PC-3 (cell line): ENCODE results near the gene APCDD1L. TPM values are rescaled to one million over a fixed set of nuclear protein-coding genes. Genes with fewer than 3 reads are reported as not detected.
A peak's percentile ranks its signal among the peaks of the same experiment; 100 is the strongest.

ENCODE experiments used
- ATAC-seq: fragments of 200-7000 bp; cut with Tn5 transposase; 2 replicates; pipeline ENCODE4 v1.9.1; 2020; ENCODE audit warnings: mild to moderate bottlenecking, moderate library complexity
- BruUV-seq: library from RNA; stranded (reverse); fragments of 400-500 nt; replicated peaks from 2 replicates; lab custom pipeline; 2021; lab: Mats Ljungman, UMichigan
- CTCF ChIA-PET: fragments of 300-600 bp; sonication (Branson Sonifier 250); formaldehyde crosslinking; loops from one replicate; lab custom pipeline; 2022; ENCODE audit warnings: antibody characterized with exemption; lab: Charles Lee
- POLR2A ChIA-PET: fragments of 300-600 bp; sonication (Branson Sonifier 250); formaldehyde crosslinking; loops from one replicate; lab custom pipeline; 2022; ENCODE audit warnings: antibody characterized with exemption; ENCODE audit not compliant: unreplicated experiment; lab: Charles Lee
- DNase-seq: peaks from one replicate; pipeline ENCODE4 v3.0.0-alpha.2; 2015
- H2AFZ ChIP-seq: fragments of 300-600 bp; sonication (generic); 2 replicates; pipeline ENCODE4 v1.6.0; 2016; ENCODE audit warnings: antibody characterized with exemption, low read length
- H3F3A ChIP-seq: fragments of 300-600 bp; sonication (generic); one replicate; pipeline ENCODE4 v1.6.0; 2017; ENCODE audit warnings: antibody characterized with exemption, low read length, control low read depth, mild to moderate bottlenecking; ENCODE audit not compliant: unreplicated experiment
- H3K27ac ChIP-seq: fragments of 300-600 bp; sonication (generic); 2 replicates; pipeline ENCODE4 v1.5.1; 2016; ENCODE audit warnings: mild to moderate bottlenecking, low read length
- H3K27me3 ChIP-seq: fragments of 300-600 bp; sonication (generic); 2 replicates; pipeline ENCODE4 v1.6.1; 2016; ENCODE audit warnings: low read length, mixed read lengths
- H3K36me3 ChIP-seq: fragments of 300-600 bp; sonication (generic); 2 replicates; pipeline ENCODE4 v1.6.1; 2016; ENCODE audit warnings: low read depth, mixed run types, low read length, mixed read lengths
- H3K4me1 ChIP-seq: fragments of 300-600 bp; sonication (generic); 2 replicates; pipeline ENCODE4 v1.5.1; 2016; ENCODE audit warnings: low read length; ENCODE audit not compliant: insufficient read depth
- H3K4me2 ChIP-seq: fragments of 300-600 bp; sonication (generic); 2 replicates; pipeline ENCODE4 v1.6.0; 2016; ENCODE audit warnings: low read length
- H3K4me3 ChIP-seq: fragments of 300-600 bp; sonication (generic); 2 replicates; pipeline ENCODE4 v1.5.1; 2016; ENCODE audit warnings: mild to moderate bottlenecking, low read length, mixed read lengths
- H3K79me2 ChIP-seq: fragments of 300-600 bp; sonication (generic); 2 replicates; pipeline ENCODE4 v1.6.1; 2017; ENCODE audit warnings: low read length, mixed read lengths
- H3K9ac ChIP-seq: fragments of 300-600 bp; sonication (generic); 2 replicates; pipeline ENCODE4 v1.6.0; 2016; ENCODE audit warnings: mild to moderate bottlenecking, low read length
- H3K9me2 ChIP-seq: fragments of 300-600 bp; sonication (generic); replicated peaks from 2 replicates; pipeline ENCODE4 v1.6.1; 2016; ENCODE audit warnings: mixed run types, low read length, mixed read lengths
- H3K9me3 ChIP-seq: fragments of 300-600 bp; sonication (generic); 2 replicates; pipeline ENCODE4 v1.6.1; 2016; ENCODE audit warnings: low read length, mixed read lengths
- H4K20me1 ChIP-seq: fragments of 300-600 bp; sonication (generic); 2 replicates; pipeline ENCODE4 v1.6.1; 2016; ENCODE audit warnings: low read length, mixed read lengths
- CTCF ChIP-seq: fragments of 300-600 bp; sonication (generic); conservative IDR thresholded peaks from 2 replicates; pipeline ENCODE4 v1.5.1; 2017; ENCODE audit warnings: antibody characterized with exemption, low read depth, mild to moderate bottlenecking, low read length
- EZH2 ChIP-seq: fragments of 300-600 bp; sonication (generic); IDR thresholded peaks from one replicate; pipeline ENCODE4 v1.6.1; 2017; ENCODE audit warnings: antibody characterized with exemption, mild to moderate bottlenecking, low read length; ENCODE audit not compliant: unreplicated experiment
- EZH2phosphoT487 ChIP-seq: fragments of 300-600 bp; sonication (generic); IDR thresholded peaks from 2 replicates; pipeline ENCODE4 v1.6.1; 2018; ENCODE audit warnings: mild to moderate bottlenecking, antibody characterized with exemption, low read length, borderline replicate concordance
- intact Hi-C: fragments of 100-400 bp; cut with micrococcal nuclease; formaldehyde crosslinking; loops from 2 replicates; pipeline ENCODE4 v1.9.0; 2023
- total RNA-seq: library from RNA; depleted of rRNA; stranded (reverse); fragments of >200 nt; gene quantifications from 2 replicates; pipeline ENCODE4 v1.2.3, GENCODE V29; 2014

APCDD1L gene
- total RNA-seq, 1 experiment from 2014 or later = 2.0 TPM

- CTCF ChIA-PET = no interaction called here
These were observed 66.2 kb downstream of the APCDD1L start for GRCh38 chr20:58448958-58449357.

GRCh38 chr20:58447511-58448391 lies 67.4 kb downstream of the APCDD1L start:
- Histone ChIP-seq H3K9me2 (no peaks in the 10 kb centered on the region), H3F3A (no peaks in the 10 kb centered on the region), H3K9me3 (no peaks in the 10 kb centered on the region), H3K27me3 (no peaks in the 10 kb centered on the region), H3K27ac (no peak overlapping the region), H3K79me2 (no peaks in the 10 kb centered on the region), H3K4me3 (no peak overlapping the region), H4K20me1 (no peaks in the 10 kb centered on the region), H3K36me3 (peaks cover 30% of the 10 kb centered on the region), H3K4me1 (no peaks in the 10 kb centered on the region), H2AFZ (no peak overlapping the region), H3K9ac (no peak overlapping the region), H3K4me2 (no peak overlapping the region)
- ATAC-seq = peak; percentile 87
- TF ChIP-seq EZH2 (no peak), CTCF (peak; percentile 96)
- peak; percentile 86 for DNase-seq
- ChIA-PET POLR2A (no interaction called here), CTCF (interaction anchor here (0.5 to 0.6 kb wide), 4 partner anchors 83 to 212 kb away, joined by 3 to 6 read pairs (median 4); no protein-coding TSS in a partner anchor)
- no TSS peak for BruUV-seq
- intact Hi-C loops = loop anchor here (1.0 to 10.0 kb wide), 5 partner anchors 41 to 210 kb away; partner anchors contain the start of gene VAPB

More at GRCh38 chr20:58448958-58449357, 66.2 kb downstream of the APCDD1L start:
- H4K20me1 ChIP-seq = no peaks in the 10 kb centered on the region
- H3K79me2 ChIP-seq = no peaks in the 10 kb centered on the region
- H3K4me1 ChIP-seq = no peaks in the 10 kb centered on the region
- intact Hi-C loops = loop anchor here (10.0 kb wide), 1 partner anchor 64 kb away; the partner anchor contains the start of gene VAPB
- BruUV-seq = no TSS peak
- ATAC-seq (no peak), DNase-seq (no peak)
- POLR2A ChIA-PET = no interaction called here
- H3K27me3 ChIP-seq = no peaks in the 10 kb centered on the region
- TF ChIP-seq EZH2phosphoT487 = no peak
- TF ChIP-seq CTCF = no peak
- TF ChIP-seq EZH2 = no peak
- H3K36me3 ChIP-seq = peaks cover 27% of the 10 kb centered on the region
- no peak overlapping the region for H3K9ac ChIP-seq
- H3K4me3 ChIP-seq = no peak overlapping the region
- H3K27ac ChIP-seq = no peak overlapping the region
- H3K9me3 ChIP-seq = no peaks in the 10 kb centered on the region
- no peak overlapping the region for H2AFZ ChIP-seq
- no peaks in the 10 kb centered on the region for H3F3A ChIP-seq
- H3K4me2 ChIP-seq = no peak overlapping the region
- no peaks in the 10 kb centered on the region for H3K9me2 ChIP-seq

- Histone ChIP-seq H3K9me2 (no peaks in the 10 kb centered on the region), H3K4me3 (no peak overlapping the region), H3K27me3 (no peaks in the 10 kb centered on the region), H4K20me1 (no peaks in the 10 kb centered on the region), H3K27ac (no peak overlapping the region), H3K79me2 (0 out of 2 replicates have a peak, but pooled peaks cover 1% of the 10 kb centered on the region), H2AFZ (no peak overlapping the region), H3K4me1 (no peaks in the 10 kb centered on the region), H3K4me2 (no peak overlapping the region), H3K9me3 (no peaks in the 10 kb centered on the region), H3K9ac (no peak overlapping the region), H3F3A (no peaks in the 10 kb centered on the region), H3K36me3 (peaks cover 30% of the 10 kb centered on the region)
- CTCF ChIA-PET = no interaction called here
- DNase-seq (no peak), ATAC-seq (peak; percentile 33)
- POLR2A ChIA-PET = no interaction called here
- no peak for TF ChIP-seq CTCF
- TF ChIP-seq EZH2 = no peak
- no peak for TF ChIP-seq EZH2phosphoT487
- no TSS peak for BruUV-seq
- intact Hi-C loops = loop anchor here (1.0 to 10.0 kb wide), 5 partner anchors 40 to 210 kb away; partner anchors contain the start of gene VAPB
These were observed 68.3 kb downstream of the APCDD1L start for GRCh38 chr20:58446960-58447265.
